GM19395 (cell line): Measurements from ENCODE around the gene TRIM32.

Source experiments
- ATAC-seq: cut with Tn5 transposase; IDR thresholded peaks from one replicate; pipeline ENCODE4 v1.9.1; 2021; ENCODE audit warnings: mild to moderate bottlenecking, moderate library complexity; ENCODE audit not compliant: unreplicated experiment

The TRIM32 gene

DNA sequence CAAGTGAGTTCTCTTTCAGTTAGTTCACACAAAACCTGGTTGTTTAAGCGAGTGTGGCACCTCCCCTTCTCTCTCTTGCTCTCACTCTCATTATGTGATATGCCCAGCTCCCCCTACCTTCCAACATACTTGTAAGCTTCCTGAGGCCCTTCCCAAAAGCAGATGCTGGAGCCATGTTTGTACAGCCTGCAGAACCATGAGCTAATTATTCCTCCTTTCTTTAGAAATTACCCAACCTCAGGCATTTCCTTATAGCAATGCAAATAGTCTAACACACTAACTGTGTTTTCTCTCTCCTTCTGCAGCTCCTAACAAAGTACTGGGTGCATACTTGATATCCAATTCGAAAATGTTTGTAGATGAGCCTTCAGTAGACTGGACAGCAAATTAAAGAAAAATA is 62.7 kb downstream of the TRIM32 start:
- no peak for ATAC-seq

DNA sequence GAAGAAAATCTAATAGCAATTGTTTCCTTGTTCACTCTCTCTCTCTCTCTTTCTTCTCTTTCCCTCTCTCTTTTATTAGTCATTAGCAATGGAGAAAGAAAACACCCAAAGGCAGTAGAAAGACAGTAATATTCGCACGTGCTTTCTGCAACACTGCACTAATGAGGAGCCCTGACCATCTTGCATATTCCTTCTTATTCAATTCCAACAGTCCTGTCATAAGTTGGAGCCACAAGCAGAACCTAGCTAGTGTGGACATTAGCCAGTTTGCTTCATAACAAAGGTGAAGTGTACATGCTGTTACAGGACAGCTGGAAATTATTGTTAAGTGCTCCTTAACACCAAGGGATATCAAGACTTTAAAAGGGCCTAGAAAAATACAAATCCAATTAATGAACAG is 63.4 kb downstream of the TRIM32 start:
- no peak for ATAC-seq
